IPS-20b (cell line): ENCODE measurements around the gene DUSP9.

Experiments
- H3K27ac ChIP-seq: one replicate; pipeline ENCODE4 v1.5.1; 2013; ENCODE audit warnings: low read length
- H3K27me3 ChIP-seq: 2 replicates; pipeline ENCODE4 v1.6.1; 2013; ENCODE audit warnings: mild to moderate bottlenecking, low read length, inconsistent platforms; ENCODE audit not compliant: insufficient read depth
- H3K36me3 ChIP-seq: 2 replicates; pipeline ENCODE4 v1.6.1; 2013; ENCODE audit warnings: low read depth, mild to moderate bottlenecking, inconsistent platforms, low read length, moderate library complexity; ENCODE audit not compliant: insufficient read depth
- H3K4me1 ChIP-seq: 2 replicates; pipeline ENCODE4 v1.6.1; 2013; ENCODE audit warnings: mild to moderate bottlenecking, control low read depth, inconsistent platforms, low read length, moderate library complexity; ENCODE audit not compliant: insufficient read depth
- H3K4me3 ChIP-seq: 2 replicates; pipeline ENCODE4 v1.5.1; 2013; ENCODE audit warnings: mild to moderate bottlenecking, low read length, inconsistent platforms
- H3K9ac ChIP-seq: 2 replicates; pipeline ENCODE4 v1.6.1; 2013; ENCODE audit warnings: low read depth, mild to moderate bottlenecking, inconsistent platforms, low read length, moderate library complexity
- H3K9me3 ChIP-seq: 2 replicates; pipeline ENCODE4 v1.6.1; 2013; ENCODE audit warnings: mild to moderate bottlenecking, low read depth, low read length, inconsistent platforms; ENCODE audit not compliant: insufficient read depth

The DUSP9 gene

DNA sequence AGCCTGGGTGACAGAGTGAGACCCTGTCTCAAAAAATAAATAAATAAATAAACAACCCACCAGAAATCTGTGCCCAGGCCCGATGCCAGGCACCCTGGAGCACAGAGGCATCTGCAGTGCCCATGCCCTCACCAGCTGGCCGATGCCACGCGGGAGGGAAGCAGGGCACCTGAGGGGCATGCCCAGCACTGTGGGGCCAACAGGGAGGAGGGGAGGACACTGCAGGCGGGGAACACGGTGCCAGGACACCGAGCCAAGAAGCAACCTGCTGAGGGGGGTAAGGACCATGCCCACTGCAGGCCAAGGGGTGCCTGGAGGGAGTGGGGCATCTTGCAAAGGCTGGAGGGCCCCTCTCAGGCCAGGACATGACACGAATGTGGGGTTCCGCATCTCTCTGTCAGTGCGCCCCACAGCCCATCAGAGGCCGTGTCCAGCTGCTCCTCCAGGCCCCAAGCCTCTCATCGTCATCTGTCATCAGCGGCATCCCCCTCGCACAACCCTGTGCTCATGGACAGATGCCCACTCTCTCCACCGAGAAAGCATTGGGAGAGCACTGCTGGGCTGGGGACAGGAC is 13.3 kb upstream of the DUSP9 start:
- Histone ChIP-seq H3K9ac (no peak overlapping the region), H3K4me1 (no peaks in the 10 kb centered on the region), H3K9me3 (no peaks in the 10 kb centered on the region), H3K27ac (no peak overlapping the region), H3K27me3 (no peaks in the 10 kb centered on the region), H3K36me3 (no peaks in the 10 kb centered on the region), H3K4me3 (no peak overlapping the region)

DNA sequence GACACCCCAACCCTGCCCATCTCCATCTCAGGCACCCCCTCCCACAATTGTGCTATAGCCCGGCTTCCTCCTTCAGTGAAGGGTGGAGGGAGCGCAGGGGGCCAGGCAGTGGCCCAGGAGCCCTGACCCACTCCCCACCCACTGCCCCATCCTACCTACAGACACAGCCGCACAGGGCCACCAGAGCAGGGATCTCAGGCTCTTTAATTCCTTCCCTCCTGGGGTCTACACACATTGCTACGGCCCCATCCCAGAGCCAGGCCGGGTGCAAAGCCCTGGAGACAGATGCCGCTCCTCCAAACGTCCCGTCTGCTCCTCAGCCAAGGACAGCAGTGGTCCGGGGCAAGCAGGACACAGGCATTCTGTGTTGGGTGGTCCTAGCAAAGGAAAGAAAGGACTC is 12.8 kb upstream of the DUSP9 start:
- no peak overlapping the region for H3K27ac ChIP-seq
- no peaks in the 10 kb centered on the region for H3K36me3 ChIP-seq
- no peaks in the 10 kb centered on the region for H3K4me1 ChIP-seq
- no peaks in the 10 kb centered on the region for H3K9me3 ChIP-seq
- H3K27me3 ChIP-seq, result no peaks in the 10 kb centered on the region
- no peak overlapping the region for H3K9ac ChIP-seq
- H3K4me3 ChIP-seq, result no peak overlapping the region

DNA sequence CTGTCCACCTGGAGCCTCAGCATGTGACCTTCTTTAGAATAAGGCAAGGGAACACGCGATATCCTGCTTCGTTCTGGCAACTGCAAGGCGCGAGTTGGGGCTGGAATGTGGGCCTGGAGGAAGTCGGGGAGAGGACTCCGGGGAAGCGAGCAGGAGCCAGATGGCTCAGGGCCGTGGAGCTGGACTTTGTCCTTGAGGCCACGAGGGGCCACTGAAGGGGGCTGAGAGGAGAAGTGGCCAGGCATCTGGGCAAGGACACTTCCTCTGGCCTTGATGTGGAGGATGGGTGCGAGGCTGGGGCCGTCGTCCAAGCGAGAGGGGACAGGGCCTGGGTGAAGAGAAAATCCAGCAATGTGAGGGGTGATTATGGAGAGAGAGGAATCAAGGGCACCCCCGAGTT is 12.2 kb upstream of the DUSP9 start:
- Histone ChIP-seq H3K27me3 (peaks cover 2% of the 10 kb centered on the region; the same call in 1 of the 2 replicates), H3K9me3 (no peaks in the 10 kb centered on the region), H3K4me1 (no peaks in the 10 kb centered on the region), H3K27ac (no peak overlapping the region), H3K4me3 (no peak overlapping the region), H3K36me3 (no peaks in the 10 kb centered on the region), H3K9ac (no peak overlapping the region)

DNA sequence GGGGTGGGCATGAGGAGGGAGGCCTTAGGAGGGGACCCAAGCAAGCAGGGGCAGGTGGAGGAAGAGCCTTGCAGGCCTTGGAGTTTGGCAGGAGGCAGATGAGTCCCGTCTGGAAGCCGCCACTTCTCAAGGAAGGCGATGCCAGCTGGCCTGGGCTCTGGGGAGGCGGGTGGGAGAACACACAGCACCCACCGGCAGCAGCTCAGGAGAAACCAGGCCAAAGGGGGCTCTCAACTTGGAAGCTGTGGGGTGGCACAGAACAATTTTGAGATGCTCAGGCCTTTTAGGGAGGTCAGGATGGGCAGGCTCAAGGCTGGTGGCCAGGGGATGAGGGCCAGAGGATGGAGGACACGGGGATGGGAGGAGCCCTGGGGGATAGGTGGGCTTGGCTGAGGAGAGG is 11.6 kb upstream of the DUSP9 start:
- Histone ChIP-seq H3K4me3 (no peak overlapping the region), H3K36me3 (no peaks in the 10 kb centered on the region), H3K9ac (no peak overlapping the region), H3K9me3 (no peaks in the 10 kb centered on the region), H3K4me1 (no peaks in the 10 kb centered on the region), H3K27ac (no peak overlapping the region), H3K27me3 (peaks cover 8% of the 10 kb centered on the region)

DNA sequence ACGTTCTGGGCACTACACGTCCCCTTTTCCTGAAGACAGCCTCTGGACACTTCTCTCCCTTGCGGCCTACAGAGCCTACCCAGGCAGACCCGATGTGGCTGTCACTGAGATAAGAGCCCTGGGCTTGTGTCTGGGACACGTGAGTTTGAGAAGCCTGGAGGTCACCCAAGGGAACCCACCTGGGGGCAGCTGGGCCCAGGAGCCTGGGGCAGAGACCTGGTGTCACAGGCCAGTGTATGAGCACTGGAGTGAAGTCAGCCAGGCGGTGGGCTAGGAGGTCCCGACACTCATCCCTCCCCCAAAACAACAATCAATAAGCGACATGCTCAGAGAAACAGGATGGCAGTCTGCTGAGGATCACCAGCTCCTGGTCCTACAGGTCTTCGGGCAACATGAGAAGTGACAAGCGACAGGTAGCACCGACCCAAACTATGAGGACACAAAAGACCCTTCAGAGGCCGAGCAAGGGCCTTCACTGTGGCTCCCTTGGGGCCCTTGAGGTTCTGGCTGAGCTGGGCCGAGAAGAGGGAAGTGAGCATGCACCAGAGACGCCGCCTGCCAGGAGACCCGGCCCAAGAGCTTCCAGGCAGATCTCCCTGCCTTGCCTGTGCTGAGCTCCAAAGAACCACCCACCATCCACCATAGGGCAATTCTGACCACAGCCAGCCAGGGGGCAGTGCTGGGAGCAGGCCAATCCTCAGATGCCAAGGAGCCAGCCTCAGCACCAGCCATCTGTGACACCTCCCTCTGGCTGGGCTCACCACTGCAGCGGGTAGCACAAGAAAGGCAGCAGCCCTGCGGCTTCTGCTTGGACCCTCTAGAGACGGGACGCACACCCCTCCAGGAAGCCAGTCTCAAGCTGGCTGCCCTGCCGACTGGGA is 11.0 kb upstream of the DUSP9 start:
- H3K4me3 ChIP-seq, result no peak overlapping the region
- peaks cover 14% of the 10 kb centered on the region for H3K27me3 ChIP-seq
- no peak overlapping the region for H3K27ac ChIP-seq
- no peaks in the 10 kb centered on the region for H3K36me3 ChIP-seq
- H3K9me3 ChIP-seq, result no peaks in the 10 kb centered on the region
- H3K4me1 ChIP-seq, result no peaks in the 10 kb centered on the region
- H3K9ac ChIP-seq, result no peak overlapping the region

DNA sequence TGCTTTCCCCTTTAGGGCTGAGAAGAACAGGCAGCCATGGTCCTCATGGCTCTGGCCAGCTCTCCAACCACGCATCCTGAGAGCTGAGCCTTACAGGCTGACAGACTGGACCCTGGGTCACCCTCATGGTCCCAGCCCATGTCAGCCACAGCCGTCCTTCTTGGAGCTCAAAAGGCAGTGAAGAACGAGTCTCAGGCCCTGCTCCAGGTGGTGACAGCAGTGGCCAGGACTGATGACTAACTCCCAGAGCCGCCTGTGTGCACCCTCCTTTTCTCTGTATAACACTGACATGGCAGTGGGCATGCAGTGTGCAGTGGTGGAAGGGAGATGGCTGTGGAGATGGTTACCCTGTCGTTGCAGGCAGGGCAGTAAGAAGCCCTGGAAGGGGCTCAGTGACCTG is 10.3 kb upstream of the DUSP9 start:
- Histone ChIP-seq H3K4me1 (no peaks in the 10 kb centered on the region), H3K9ac (no peak overlapping the region), H3K27me3 (peaks cover 21% of the 10 kb centered on the region), H3K36me3 (no peaks in the 10 kb centered on the region), H3K4me3 (no peak overlapping the region), H3K9me3 (no peaks in the 10 kb centered on the region), H3K27ac (no peak overlapping the region)

DNA sequence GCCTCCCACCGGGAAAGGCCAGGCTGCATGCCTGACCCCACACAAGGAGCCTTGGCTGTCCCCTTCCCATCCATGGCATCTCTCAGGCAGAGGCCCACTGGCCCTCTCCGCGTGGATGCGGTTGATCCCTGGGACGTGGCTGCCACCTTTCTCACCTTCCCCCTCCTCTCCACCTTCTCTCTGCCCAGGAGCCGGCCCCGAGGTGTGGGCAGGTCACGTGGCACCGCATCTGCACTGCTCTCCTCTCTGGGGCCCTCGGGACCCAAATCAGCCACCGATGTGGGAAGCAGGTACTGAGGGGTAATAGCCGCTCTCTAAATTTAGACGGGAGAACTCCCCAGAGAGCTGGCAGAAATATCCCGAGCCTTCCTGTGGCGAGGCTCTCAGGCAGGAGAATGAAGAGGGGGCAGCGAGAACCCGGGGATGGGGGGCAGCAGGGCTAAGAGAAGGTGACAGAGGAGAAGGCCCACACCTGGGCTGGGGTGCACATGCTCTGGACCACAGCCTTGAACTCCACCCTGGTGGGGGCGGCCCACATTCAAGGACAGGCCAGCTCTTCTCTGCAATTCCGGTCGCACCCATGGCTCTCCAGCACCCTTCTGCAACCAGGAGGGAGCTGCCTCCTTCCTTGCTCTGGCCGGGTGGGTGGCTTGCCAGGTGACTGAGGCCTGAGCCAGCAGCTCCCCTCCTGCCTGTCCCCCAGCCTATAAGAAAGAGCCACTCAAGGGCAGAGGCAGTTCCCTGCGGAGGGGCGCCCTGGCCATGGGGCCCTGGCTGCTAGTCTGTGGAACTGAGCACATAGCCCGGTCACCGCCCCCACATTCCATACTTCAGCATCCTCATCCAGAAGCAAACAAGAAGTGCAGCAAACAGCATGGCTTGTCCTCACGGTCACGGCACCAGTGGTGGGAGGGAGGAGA is 9.6 kb upstream of the DUSP9 start:
- Histone ChIP-seq H3K27ac (no peak overlapping the region), H3K4me3 (no peak overlapping the region), H3K4me1 (no peaks in the 10 kb centered on the region), H3K9ac (no peak overlapping the region), H3K9me3 (no peaks in the 10 kb centered on the region), H3K36me3 (no peaks in the 10 kb centered on the region), H3K27me3 (peaks cover 24% of the 10 kb centered on the region)

DNA sequence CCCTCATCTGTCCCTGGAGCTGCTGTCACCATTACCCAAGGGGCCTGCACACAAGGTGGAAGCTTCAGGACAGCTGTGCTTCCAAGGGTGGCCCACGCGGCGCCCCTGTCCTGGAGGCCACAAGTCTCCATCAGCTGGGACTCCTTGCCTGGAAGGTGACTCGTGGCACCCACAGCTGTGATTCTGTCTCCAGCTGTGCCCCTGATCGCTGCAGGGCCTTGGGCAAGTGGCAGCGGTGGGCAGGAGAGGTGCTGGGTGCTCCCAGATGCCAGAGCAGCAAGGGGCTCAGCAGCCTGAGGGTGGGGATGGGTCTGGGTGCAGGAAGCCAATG is 9.0 kb upstream of the DUSP9 start:
- H3K4me3 ChIP-seq, result no peak overlapping the region
- H3K27me3 ChIP-seq, result peaks cover 30% of the 10 kb centered on the region
- H3K9ac ChIP-seq, result no peak overlapping the region
- H3K27ac ChIP-seq, result no peak overlapping the region
- no peaks in the 10 kb centered on the region for H3K9me3 ChIP-seq
- H3K36me3 ChIP-seq, result no peaks in the 10 kb centered on the region
- no peaks in the 10 kb centered on the region for H3K4me1 ChIP-seq

DNA sequence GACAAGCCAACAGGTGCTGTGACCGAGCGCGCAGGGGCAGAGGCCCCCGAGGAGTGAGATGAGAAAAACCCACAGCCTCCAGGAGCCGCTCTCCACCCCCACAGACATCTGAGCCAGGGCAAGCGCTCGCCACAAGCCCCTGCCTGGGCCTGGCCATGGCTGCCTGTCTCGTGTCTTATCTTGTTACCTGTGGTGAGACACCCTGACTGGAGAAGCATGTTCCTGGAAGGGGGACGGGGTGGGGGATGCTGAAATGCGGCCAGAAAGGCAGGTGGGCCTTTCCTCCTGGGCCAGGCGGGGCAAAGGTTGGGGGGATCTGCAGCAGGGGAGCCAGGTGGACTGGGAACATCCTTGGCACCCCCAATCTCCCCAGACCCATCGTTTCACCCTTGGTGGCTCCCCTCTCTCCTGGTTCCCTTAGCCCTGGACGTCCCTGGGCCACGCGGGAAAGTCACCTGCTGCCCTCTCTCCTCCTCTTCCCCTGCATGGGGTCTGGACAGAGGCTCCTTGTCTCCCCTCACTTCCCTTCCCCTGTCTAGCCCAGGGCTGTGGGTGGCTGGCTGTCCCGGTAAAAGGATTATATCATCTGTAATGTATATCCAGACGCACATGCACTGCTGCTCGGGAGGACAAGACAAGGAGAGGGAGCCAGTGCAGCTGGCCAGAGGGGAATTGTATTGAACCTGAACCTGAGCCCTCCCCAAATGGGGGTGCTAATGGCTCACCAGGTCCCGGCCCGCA is 8.4 kb upstream of the DUSP9 start:
- H3K4me3 ChIP-seq, result no peak overlapping the region
- H3K9me3 ChIP-seq, result no peaks in the 10 kb centered on the region
- H3K36me3 ChIP-seq, result no peaks in the 10 kb centered on the region
- no peaks in the 10 kb centered on the region for H3K4me1 ChIP-seq
- H3K27me3 ChIP-seq, result peaks cover 36% of the 10 kb centered on the region
- no peak overlapping the region for H3K27ac ChIP-seq
- H3K9ac ChIP-seq, result no peak overlapping the region

DNA sequence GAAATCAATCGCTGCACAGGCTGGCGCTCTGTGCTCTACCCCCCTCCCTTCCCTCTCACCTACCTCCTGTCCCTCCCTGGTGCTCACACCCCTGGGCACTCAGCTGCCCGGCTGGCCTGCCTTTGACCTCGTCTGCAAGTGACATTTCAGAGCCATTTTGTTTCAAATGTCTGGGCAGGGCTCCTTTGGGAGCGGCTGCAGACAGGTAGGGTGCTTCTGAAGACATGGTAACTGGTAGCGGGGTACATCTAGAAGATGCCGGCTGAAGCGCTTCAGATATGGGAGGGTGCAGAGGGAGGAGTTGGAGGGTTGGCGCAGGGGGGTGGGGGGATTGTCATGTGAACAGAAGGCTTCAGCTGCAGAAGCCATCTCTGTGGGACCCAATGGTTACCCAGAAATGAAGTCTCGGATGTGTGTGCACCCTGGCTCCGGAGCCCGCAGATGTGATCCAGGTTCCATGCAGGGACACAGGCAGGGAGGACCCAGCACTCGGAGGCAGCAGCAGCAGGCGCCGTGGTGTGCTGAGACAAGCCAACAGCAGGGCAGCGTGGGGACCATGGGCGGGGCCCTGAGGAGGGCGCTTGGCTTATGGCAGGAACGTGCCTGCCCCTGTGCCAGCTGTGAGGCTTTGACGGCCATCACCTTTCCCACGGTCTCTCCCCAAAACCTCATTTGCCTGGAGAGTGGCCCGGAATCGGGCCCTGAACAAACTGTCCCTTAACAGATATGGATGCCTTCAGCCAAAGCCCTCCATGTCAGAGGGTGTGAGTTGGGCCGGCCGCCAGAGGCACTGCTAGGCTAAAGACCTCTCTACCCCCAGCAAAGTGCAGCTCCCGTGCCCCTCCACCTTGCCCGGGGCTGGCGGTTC is 7.6 kb upstream of the DUSP9 start:
- no peak overlapping the region for H3K4me3 ChIP-seq
- peaks cover 43% of the 10 kb centered on the region for H3K27me3 ChIP-seq
- H3K9me3 ChIP-seq, result no peaks in the 10 kb centered on the region
- H3K4me1 ChIP-seq, result no peaks in the 10 kb centered on the region
- H3K36me3 ChIP-seq, result no peaks in the 10 kb centered on the region
- no peak overlapping the region for H3K9ac ChIP-seq
- no peak overlapping the region for H3K27ac ChIP-seq
